ENCODE measurements around the gene TBXAS1.

GRCh38 chr7:139995017-139995915 is 166.2 kb downstream of the TBXAS1 start:
- TF ChIP-seq GABPA (IDR thresholded peaks at IDR 0.05; ENCODE audit: borderline replicate concordance, insufficient read depth, low read length) (no peak), CTCF (IDR thresholded peaks at IDR 0.05; ENCODE audit: control extremely low read depth in 1 of 3, insufficient read depth in 1 of 3, low read depth in 1 of 3, low read length in 3 of 3) (no peak), JUND (IDR thresholded peaks at IDR 0.05; ENCODE audit: low read length) (no peak), E2F6 (IDR thresholded peaks at IDR 0.05) (no peak), RAD21 (IDR thresholded peaks at IDR 0.05 in 1 of 2, conservative IDR thresholded peaks at IDR 0.05 in 1 of 2; ENCODE audit: low read depth in 2 of 2, low read length in 2 of 2) (no peak), ZNF274 (IDR thresholded peaks at IDR 0.05; ENCODE audit: borderline replicate concordance, extremely low read depth, low read length) (no peak), CHD2 (IDR thresholded peaks at IDR 0.05; ENCODE audit: low read length) (no peak), JUN (IDR thresholded peaks at IDR 0.05; ENCODE audit: low read depth, low read length) (no peak), POLR2A (IDR thresholded peaks at IDR 0.05; ENCODE audit: control extremely low read depth in 1 of 2, low read depth in 2 of 2, low read length in 2 of 2) (no peak)

Data from H1 (cell line).